GM18873 (cell line): ENCODE measurements around the gene WDR5B.

Experiments
- ATAC-seq: cut with Tn5 transposase; IDR thresholded peaks from one replicate; pipeline ENCODE4 v1.9.1; 2021; ENCODE audit warnings: mild to moderate bottlenecking, moderate library complexity, moderate number of reproducible peaks; ENCODE audit not compliant: unreplicated experiment, low FRiP score

Gene WDR5B

GRCh38 chr3:122410111-122410510, 5.8 kb downstream of the WDR5B start:
- ATAC-seq, result no peak

DNA sequence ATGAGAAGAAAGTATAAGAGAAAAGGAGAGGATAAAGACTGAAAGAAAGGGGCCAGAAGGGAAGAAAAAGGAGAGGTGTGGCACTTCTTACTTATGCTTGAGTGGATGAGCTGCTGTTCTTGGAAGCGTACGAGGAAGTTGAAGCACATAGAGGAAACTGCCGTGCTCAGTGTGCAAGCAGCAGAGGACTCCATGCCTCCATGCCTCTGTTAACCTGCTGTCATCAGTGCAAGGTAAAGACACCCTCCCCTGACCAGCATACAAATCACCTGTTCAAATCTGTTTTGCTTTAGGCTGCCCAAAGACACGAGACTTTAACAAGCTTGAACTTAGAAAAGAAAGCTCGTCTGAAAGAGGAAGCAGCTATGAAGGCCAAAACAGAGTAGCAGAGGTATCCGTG, 6.4 kb downstream of the WDR5B start:
- no peak for ATAC-seq

GRCh38 chr3:122407946-122408345, 7.9 kb downstream of the WDR5B start:
- ATAC-seq, result no peak

DNA sequence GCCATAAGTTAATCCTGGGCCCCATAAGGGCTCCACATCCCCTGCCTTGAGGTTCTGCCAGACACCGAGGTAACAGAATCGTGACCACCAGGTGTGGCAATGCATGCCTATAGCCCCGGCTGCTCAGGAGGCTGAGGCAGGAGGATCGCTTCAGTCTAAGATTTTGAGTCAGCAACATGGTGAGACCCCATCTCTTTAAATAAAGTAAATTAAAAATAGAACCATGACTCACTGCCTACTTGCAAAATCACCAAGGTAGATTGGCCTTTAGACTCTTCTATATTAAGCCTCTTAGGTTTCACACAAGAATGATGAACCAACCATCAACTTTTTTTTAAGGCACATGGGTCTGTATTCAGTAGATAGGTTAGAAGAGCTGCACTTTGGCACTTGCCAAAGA, 9.7 kb downstream of the WDR5B start:
- no peak for ATAC-seq

- no peak for ATAC-seq
Observed at GRCh38 chr3:122405015-122405414, 10.8 kb downstream of the WDR5B start.

DNA sequence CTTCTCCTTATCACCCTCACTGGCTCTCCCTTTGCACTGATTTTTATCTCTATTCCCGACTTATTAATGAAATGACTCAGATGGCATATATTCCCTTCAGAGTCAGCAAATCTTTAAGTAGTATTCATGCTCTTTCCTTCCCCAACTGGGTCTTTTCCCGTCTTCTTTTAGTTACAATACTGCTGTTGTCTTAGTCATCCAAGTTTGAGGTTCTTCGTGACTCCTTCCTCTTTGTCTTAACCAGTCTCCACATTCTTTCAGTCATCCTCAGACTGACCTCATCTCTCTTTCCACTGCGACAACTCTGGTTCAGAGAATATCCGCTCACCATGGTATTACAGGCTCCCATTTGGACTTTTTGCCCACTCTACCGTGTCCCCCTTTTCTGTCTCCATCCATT, 12.4 kb downstream of the WDR5B start:
- no peak for ATAC-seq

DNA sequence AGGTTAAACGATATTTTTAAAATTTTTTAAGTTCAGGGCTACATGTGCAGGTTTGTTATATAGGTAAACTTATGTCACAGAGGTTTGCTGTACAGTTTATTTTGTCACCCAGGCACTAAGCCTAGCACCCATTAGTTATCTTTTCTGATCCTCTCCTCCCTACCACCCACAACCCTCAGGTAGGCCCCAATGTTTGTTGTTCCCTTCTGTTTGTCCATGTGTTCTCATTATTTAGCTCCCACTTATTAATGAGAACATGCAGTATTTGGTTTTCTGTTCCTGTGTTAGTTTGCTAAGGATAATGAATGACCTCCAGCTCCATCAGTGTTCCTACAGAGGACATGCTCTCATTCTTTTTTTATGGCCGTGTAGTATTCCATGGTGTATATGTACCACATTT, 16.9 kb downstream of the WDR5B start:
- ATAC-seq, result no peak

DNA sequence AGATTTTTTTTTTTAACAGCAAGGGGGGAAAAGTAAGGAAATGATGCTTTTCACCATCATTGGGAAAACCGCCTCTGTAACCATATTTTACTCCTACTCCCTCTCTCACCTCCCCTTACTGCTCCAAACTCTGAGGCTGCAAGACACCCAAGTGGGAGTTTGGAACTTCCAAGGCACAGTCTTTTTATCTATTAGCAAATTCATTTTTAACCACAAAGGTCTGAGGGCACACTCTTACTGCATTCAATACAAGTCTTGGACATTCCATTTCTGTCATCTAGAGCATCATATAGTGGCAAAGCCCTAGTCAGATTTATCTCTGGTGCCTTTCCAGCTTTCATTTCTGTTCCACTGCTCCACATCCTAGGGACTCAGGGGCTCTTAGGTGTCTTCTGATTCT, 18.7 kb downstream of the WDR5B start:
- no peak for ATAC-seq

DNA sequence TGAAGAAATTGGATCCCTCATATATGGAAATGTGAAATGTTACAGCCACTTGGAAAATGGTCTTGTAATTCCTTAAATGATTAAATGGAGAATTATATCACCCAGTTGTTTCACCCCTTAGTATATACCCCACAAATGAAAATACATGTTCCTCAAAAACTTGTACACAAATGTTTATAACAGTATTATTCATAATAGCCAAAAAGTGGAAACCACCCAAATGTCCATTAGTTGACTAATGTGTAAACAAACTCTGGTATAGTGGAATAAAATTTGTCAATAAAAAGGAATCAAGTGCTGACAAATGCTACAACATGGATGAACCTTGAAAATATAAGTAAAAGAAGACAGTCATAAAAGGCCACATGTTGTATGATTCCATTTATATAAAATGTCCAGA, 19.4 kb downstream of the WDR5B start:
- ATAC-seq, result no peak

DNA sequence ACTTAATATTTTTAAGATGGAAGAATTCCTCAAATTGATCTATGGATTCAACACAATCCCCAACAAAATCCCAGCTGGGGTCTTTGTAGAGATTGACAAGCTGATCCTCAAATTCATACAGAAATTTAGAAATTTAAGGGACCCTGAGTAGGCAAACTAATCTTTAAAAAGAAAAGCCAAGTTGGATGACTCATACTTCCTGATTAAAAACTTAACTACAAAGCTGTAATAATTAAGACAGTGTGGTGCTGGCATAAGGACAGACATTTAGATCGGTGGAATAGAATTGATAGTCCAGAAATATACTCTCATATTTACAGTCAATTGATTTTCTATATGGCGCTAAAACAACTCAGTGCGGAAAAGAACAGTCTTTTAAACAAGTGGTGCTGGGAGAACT, 20.3 kb downstream of the WDR5B start:
- ATAC-seq, result no peak

DNA sequence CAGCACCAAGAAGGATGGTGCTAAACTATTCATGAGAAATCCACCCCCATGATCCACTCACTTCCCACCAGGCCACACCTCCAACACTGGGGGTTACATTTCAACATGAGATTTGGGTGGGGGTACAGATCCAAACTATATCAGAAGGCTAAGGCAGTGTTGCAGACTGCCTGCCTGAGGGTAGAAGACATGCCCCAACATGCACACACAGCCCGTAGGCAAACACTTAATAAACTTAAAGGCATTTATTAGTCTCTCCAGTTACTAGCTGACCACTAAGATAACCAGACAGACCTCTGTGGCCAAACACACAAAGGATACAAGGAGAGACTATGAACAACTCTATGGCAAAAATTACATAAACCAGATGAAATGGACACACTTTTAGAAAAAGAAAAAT, 21.7 kb downstream of the WDR5B start:
- no peak for ATAC-seq

GRCh38 chr3:122392868-122393844, 22.7 kb downstream of the WDR5B start:
- no peak for ATAC-seq

- no peak for ATAC-seq
Observed at GRCh38 chr3:122391681-122392446, 24.0 kb downstream of the WDR5B start.

DNA sequence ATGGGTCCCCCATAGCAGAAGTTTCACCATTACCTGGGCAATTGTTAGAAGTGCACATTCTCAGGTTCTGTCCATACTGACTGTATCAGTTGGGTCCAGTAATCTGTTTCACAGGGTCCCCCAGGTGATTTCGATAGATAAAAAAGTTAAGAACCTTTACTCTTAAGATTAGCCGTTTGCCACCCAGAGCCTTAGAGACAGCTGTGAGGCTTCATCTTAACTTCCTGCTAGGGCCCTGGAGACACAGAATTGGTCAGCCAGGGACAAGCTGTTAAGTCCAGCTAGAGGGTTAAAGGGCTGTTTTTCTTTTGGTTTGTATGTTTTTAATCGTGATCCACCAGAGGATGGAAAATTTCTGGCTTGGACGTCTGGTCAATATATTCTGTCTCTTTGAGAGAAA, 25.2 kb downstream of the WDR5B start:
- ATAC-seq, result no peak

DNA sequence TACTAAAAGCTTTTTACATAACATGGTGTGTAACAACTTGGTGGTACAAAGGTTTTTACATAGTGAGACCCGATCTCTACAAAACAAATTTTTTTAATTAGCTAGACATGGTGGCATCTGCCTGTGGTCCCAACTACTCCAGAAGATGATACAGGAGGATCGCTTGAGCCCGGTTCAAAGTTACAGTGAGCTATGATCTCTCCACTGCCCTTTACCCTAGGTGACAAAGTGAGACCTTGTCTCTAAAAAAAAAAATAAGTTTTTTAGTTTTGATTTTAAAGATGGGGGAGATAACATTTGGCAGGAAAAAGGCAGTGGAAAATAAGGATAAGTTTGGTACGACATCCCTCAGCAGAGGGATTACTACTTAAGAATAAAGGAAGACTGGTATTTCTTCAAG, 26.0 kb downstream of the WDR5B start:
- ATAC-seq, result no peak

GRCh38 chr3:122389197-122389596, 26.7 kb downstream of the WDR5B start:
- ATAC-seq, result no peak

GRCh38 chr3:122387709-122388108, 28.2 kb downstream of the WDR5B start:
- no peak for ATAC-seq

DNA sequence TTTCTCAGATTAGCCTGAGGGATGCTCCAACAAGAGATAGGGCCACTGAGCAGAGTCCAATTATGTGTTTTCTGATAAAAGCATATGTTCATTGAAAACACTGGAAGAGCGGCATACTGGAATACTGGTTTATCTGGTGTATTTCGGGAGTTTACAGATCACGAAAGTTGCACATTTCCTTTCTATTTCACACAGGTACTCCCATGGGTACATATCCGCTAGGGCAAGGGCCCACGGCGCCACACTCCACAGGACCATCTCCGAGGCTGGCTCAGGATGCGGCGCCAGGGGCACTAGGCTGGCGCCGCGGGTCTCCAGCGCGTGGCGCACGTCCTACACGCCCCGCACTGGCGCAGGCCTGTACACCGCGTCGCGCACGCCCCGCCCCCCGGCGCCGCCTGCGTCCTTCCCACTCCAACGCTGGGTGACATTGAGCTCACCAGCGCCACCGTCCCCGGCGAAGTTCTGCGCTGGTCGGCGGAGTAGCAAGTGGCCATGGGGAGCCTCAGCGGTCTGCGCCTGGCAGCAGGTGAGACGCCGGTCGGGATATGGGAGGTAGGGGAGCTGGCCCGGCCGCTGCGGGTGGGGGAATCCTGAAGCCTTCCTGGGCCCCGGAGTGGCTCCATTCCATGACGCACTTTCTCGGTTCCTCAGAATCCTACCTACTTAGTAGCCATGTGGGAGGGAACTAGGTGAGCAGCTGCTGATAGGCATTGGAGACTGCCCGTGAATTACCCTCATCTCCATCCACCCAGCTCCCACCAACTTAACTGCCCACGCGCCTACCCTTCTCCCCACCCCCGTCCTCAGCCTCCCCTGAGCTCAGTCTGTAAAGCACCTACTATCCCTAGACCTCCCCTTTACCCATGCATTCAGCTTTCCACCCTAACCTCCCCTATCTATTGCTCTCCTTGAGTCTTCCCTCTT, 31.8 kb downstream of the WDR5B start, which contains the start of gene FAM162A:
Gene FAM162A (plus strand): TSS at position 412 of the 927 bp plus-strand sequence. CDS start 84 bp downstream, at position 496.
- ATAC-seq, result peak; percentile 78

DNA sequence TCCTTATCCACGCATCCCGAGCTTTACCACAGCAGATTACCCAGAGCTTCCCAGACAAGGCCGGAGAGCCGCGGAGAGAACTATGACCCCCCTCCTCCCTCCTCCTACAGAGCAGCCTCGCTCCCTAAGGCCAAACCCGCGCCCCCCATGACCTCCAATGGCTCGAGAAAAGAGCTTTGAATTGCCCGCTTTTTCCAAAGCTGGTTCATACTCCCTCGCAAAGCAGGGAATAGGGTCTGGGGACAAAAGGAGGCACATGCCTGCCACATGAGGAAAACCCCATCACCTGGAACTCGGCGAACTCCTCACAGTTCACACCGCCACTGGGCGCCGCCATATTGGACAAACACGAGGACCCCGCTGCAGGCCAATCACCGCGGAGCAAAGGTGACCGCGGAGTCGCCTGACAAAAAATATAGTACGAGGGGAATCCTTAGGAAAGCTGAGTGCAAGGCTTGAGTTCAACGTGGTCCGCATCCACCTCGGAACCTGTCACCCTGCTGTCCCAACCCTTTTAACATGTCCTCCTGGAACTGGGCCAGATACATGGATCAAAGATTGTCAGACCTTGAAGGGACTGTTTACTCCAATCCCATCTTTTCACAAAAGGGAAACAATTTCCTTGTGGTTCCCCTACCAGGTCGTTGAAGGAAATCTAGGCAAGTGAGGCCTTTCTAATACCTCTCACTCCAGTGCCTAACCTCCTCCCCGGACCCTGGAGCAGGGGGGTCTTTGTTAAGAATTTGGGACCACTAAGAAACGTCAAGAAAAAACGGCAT, 32.8 kb downstream of the WDR5B start, which contains the start of gene MIX23:
Gene MIX23 (minus strand): TSS at position 344 of the 779 bp plus-strand sequence. CDS start 7 bp downstream, at position 337.
- no peak for ATAC-seq
